ENCODE results near the gene RNPEPL1. TPM values are rescaled to one million over a fixed set of nuclear protein-coding genes. Genes with fewer than 3 reads are reported as not detected.
A peak's percentile ranks its signal among the peaks of the same experiment; 100 is the strongest.

Gene RNPEPL1
- total and polyA plus RNA-seq, 2 donors from 2014 or later: 65.4 to 77.4 TPM

GRCh38 chr2:240539906-240540305, 28.4 kb upstream of the RNPEPL1 start:
- Histone ChIP-seq H3K4me3 (ENCODE audit: low read length in 3 of 3) (no peak overlapping the region), H3K27ac (ENCODE audit: low read depth in 2 of 2, low read length in 2 of 2) (no peak overlapping the region), H3K9me3 (ENCODE audit: control insufficient read depth in 2 of 3, insufficient read depth in 1 of 3, low read length in 3 of 3) (no peaks in the 10 kb centered on the region), H3K9ac (ENCODE audit: low read length in 3 of 3) (no peak overlapping the region), H3K36me3 (ENCODE audit: control insufficient read depth in 2 of 3, insufficient read depth in 3 of 3, low read length in 3 of 3) (peaks cover 0 to 6% (median 4%) of the 10 kb centered on the region in 3 donors), H3K4me1 (ENCODE audit: control insufficient read depth in 2 of 3, insufficient read depth in 2 of 3, low read depth in 1 of 3, low read length in 3 of 3) (no peaks in the 10 kb centered on the region), H3K27me3 (ENCODE audit: control insufficient read depth, insufficient read depth, low read length) (no peaks in the 10 kb centered on the region)
- intact Hi-C loops (cut with DNase I): no loop called here
- peak in 4 of 5 donors; percentile 23 to 73 (median 62) for DNase-seq
- TF ChIP-seq, protein P1, sequence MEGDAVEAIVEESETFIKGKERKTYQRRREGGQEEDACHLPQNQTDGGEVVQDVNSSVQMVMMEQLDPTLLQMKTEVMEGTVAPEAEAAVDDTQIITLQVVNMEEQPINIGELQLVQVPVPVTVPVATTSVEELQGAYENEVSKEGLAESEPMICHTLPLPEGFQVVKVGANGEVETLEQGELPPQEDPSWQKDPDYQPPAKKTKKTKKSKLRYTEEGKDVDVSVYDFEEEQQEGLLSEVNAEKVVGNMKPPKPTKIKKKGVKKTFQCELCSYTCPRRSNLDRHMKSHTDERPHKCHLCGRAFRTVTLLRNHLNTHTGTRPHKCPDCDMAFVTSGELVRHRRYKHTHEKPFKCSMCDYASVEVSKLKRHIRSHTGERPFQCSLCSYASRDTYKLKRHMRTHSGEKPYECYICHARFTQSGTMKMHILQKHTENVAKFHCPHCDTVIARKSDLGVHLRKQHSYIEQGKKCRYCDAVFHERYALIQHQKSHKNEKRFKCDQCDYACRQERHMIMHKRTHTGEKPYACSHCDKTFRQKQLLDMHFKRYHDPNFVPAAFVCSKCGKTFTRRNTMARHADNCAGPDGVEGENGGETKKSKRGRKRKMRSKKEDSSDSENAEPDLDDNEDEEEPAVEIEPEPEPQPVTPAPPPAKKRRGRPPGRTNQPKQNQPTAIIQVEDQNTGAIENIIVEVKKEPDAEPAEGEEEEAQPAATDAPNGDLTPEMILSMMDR (IDR thresholded peaks at IDR 0.05; ENCODE audit: borderline replicate concordance, extremely low read depth, insufficient read depth): no peak
- no peak for FAIRE-seq

DNA sequence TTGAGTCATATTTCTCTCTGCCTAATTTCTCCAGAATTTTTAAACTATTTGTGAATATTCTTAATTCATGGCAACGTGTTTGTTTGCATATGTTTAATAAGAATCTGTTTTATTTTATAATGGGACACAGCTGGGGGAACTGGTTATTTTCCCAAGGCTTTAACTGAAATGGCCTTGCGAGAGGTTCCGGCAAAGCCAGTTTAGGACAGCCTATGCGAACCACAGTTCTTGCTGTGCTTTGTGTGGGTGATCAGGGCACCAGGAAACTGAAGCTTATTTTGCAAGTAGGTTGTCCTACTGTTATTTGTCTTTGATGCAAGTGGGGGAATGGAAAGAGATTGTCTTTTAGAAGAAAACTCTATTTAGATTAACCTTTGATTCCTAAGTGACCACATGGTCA, 17.0 kb upstream of the RNPEPL1 start:
- H3K27ac ChIP-seq (ENCODE audit: low read depth in 2 of 2, low read length in 2 of 2): no peak overlapping the region
- intact Hi-C loops (cut with DNase I): no loop called here
- no peak for DNase-seq
- FAIRE-seq: no peak
- H3K27me3 ChIP-seq (ENCODE audit: control insufficient read depth, insufficient read depth, low read length): no peaks in the 10 kb centered on the region
- H3K4me3 ChIP-seq (ENCODE audit: low read length in 3 of 3): no peak overlapping the region
- no peaks in the 10 kb centered on the region for H3K9me3 ChIP-seq (ENCODE audit: control insufficient read depth in 2 of 3, insufficient read depth in 1 of 3, low read length in 3 of 3)
- TF ChIP-seq, protein P1 (IDR thresholded peaks at IDR 0.05; ENCODE audit: borderline replicate concordance, extremely low read depth, insufficient read depth): no peak
- H3K4me1 ChIP-seq (ENCODE audit: control insufficient read depth in 2 of 3, insufficient read depth in 2 of 3, low read depth in 1 of 3, low read length in 3 of 3): no peaks in the 10 kb centered on the region
- H3K36me3 ChIP-seq (ENCODE audit: control insufficient read depth in 2 of 3, insufficient read depth in 3 of 3, low read length in 3 of 3): no peaks in the 10 kb centered on the region
- H3K9ac ChIP-seq (ENCODE audit: low read length in 3 of 3): no peak overlapping the region

DNA sequence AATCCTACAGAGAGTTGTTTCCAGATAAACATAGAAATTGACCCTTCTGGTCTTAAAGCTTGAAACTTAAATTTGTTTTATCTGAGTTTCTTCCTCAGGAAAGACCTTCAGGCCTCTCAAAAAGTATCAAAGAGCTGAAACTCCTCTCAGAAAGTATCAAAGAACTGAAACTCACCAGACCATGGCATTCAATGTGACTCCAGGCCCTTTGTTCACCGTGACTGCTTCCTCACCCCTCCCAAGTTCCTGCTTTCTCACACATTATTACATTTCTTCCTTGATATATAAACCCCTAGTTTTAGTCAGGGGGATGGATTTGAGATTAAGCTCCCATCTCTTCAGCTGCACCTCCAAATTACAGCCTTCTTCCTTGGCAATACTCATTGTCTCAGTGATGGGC, 16.5 kb upstream of the RNPEPL1 start:
- H3K27ac ChIP-seq (ENCODE audit: low read depth in 2 of 2, low read length in 2 of 2): no peak overlapping the region
- no peaks in the 10 kb centered on the region for H3K4me1 ChIP-seq (ENCODE audit: control insufficient read depth in 2 of 3, insufficient read depth in 2 of 3, low read depth in 1 of 3, low read length in 3 of 3)
- no peaks in the 10 kb centered on the region for H3K36me3 ChIP-seq (ENCODE audit: control insufficient read depth in 2 of 3, insufficient read depth in 3 of 3, low read length in 3 of 3)
- TF ChIP-seq, protein P1 (IDR thresholded peaks at IDR 0.05; ENCODE audit: borderline replicate concordance, extremely low read depth, insufficient read depth): no peak
- H3K9ac ChIP-seq (ENCODE audit: low read length in 3 of 3): no peak overlapping the region
- intact Hi-C loops (cut with DNase I): no loop called here
- H3K4me3 ChIP-seq (ENCODE audit: low read length in 3 of 3): no peak overlapping the region
- H3K27me3 ChIP-seq (ENCODE audit: control insufficient read depth, insufficient read depth, low read length): no peaks in the 10 kb centered on the region
- DNase-seq: peak in 2 of 5 donors; percentile 78 to 79
- FAIRE-seq: no peak
- H3K9me3 ChIP-seq (ENCODE audit: control insufficient read depth in 2 of 3, insufficient read depth in 1 of 3, low read length in 3 of 3): no peaks in the 10 kb centered on the region

GRCh38 chr2:240553956-240554480, 14.3 kb upstream of the RNPEPL1 start:
- Histone ChIP-seq H3K27ac (ENCODE audit: low read depth in 2 of 2, low read length in 2 of 2) (no peak overlapping the region), H3K36me3 (ENCODE audit: control insufficient read depth in 2 of 3, insufficient read depth in 3 of 3, low read length in 3 of 3) (no peaks in the 10 kb centered on the region), H3K9me3 (ENCODE audit: control insufficient read depth in 2 of 3, insufficient read depth in 1 of 3, low read length in 3 of 3) (no peaks in the 10 kb centered on the region), H3K4me3 (ENCODE audit: low read length in 3 of 3) (no peak overlapping the region), H3K27me3 (ENCODE audit: control insufficient read depth, insufficient read depth, low read length) (no peaks in the 10 kb centered on the region), H3K4me1 (ENCODE audit: control insufficient read depth in 2 of 3, insufficient read depth in 2 of 3, low read depth in 1 of 3, low read length in 3 of 3) (peaks cover 0 to 8% (median 0%) of the 10 kb centered on the region in 3 donors), H3K9ac (ENCODE audit: low read length in 3 of 3) (no peak overlapping the region)
- no peak for FAIRE-seq
- intact Hi-C loops (cut with DNase I): no loop called here
- TF ChIP-seq, protein P1 (IDR thresholded peaks at IDR 0.05; ENCODE audit: borderline replicate concordance, extremely low read depth, insufficient read depth): no peak
- peak in 1 of 5 donors; percentile 44 for DNase-seq

Measured in kidney (tissue), 14 donors.